HepG2 (cell line): ENCODE results near the gene DGUOK. TPM values are rescaled to one million over a fixed set of nuclear protein-coding genes. Genes with fewer than 3 reads are reported as not detected.

ENCODE experiments used
- FOSL2 ChIP-seq: sonication (generic); formaldehyde crosslinking; IDR thresholded peaks from 2 replicates; pipeline ENCODE4 v1.4.0; 2020; ENCODE audit warnings: missing genetic modification reagents
- GTF3A ChIP-seq: sonication (generic); formaldehyde crosslinking; conservative IDR thresholded peaks from 2 replicates; pipeline ENCODE4 v1.4.0; 2020; ENCODE audit warnings: mild to moderate bottlenecking, missing genetic modification reagents
- HOXD1 ChIP-seq: sonication (generic); formaldehyde crosslinking; IDR thresholded peaks from 2 replicates; pipeline ENCODE4 v1.5.0; 2020; ENCODE audit warnings: missing genetic modification reagents
- IKZF1 ChIP-seq: fragments of 450-650 bp; IDR thresholded peaks from 2 replicates; pipeline ENCODE4 v1.7.1; 2016
- KDM1A ChIP-seq: IDR thresholded peaks from 2 replicates; pipeline ENCODE4 v1.6.1; 2016; ENCODE audit warnings: missing compliant biosample characterization
- KLF12 ChIP-seq: sonication (generic); formaldehyde crosslinking; IDR thresholded peaks from 2 replicates; pipeline ENCODE4 v1.4.0; 2020; ENCODE audit warnings: missing genetic modification reagents, borderline replicate concordance
- KLF15 ChIP-seq: sonication (generic); formaldehyde crosslinking; IDR thresholded peaks from 2 replicates; pipeline ENCODE4 v1.8.1; 2023; ENCODE audit warnings: borderline replicate concordance, mild to moderate bottlenecking, inconsistent platforms, missing genetic modification reagents, mixed read lengths
- KLF16 ChIP-seq, 2 experiments: sonication (generic) in 1 of 2; formaldehyde crosslinking in 1 of 2; IDR thresholded peaks; 2 replicates each; pipeline versions ENCODE4 v1.6.1 to v1.8.0; 2016 to 2023; ENCODE audit warnings: missing genetic modification reagents in 2 of 2, missing compliant biosample characterization in 1 of 2
- MIER3 ChIP-seq: IDR thresholded peaks from 2 replicates; pipeline ENCODE4 v1.6.1; 2016; ENCODE audit warnings: missing compliant biosample characterization, borderline replicate concordance
- MTA1 ChIP-seq: sonication (generic); formaldehyde crosslinking; IDR thresholded peaks from 2 replicates; pipeline ENCODE4 v1.4.0; 2020; ENCODE audit warnings: missing genetic modification reagents, mild to moderate bottlenecking, borderline replicate concordance
- POLR2AphosphoS5 ChIP-seq: IDR thresholded peaks from 2 replicates; pipeline ENCODE4 v1.6.1; 2012; ENCODE audit warnings: low read depth, low read length
- RELA ChIP-seq: sonication (generic); formaldehyde crosslinking; IDR thresholded peaks from 2 replicates; pipeline ENCODE4 v1.4.0; 2020; ENCODE audit warnings: missing genetic modification reagents
- SAFB2 ChIP-seq: sonication (generic); formaldehyde crosslinking; IDR thresholded peaks from 2 replicates; pipeline ENCODE4 v1.5.1; 2020; ENCODE audit warnings: missing genetic modification reagents, low read depth, mild to moderate bottlenecking, borderline replicate concordance
- ZFYVE20 ChIP-seq: sonication (generic); formaldehyde crosslinking; IDR thresholded peaks from 2 replicates; pipeline ENCODE4 v1.8.0; 2023; ENCODE audit warnings: low read depth, mild to moderate bottlenecking, moderate library complexity, missing genetic modification reagents, borderline replicate concordance
- ZNF251 ChIP-seq: sonication (generic); formaldehyde crosslinking; IDR thresholded peaks from 2 replicates; pipeline ENCODE4 v1.9.0; 2021; ENCODE audit warnings: mild to moderate bottlenecking, missing genetic modification reagents
- ZNF530 ChIP-seq: sonication (generic); formaldehyde crosslinking; IDR thresholded peaks from 2 replicates; pipeline ENCODE4 v1.5.0; 2020; ENCODE audit warnings: low read depth, mild to moderate bottlenecking, missing genetic modification reagents
- ZNF670 ChIP-seq: sonication (generic); formaldehyde crosslinking; IDR thresholded peaks from 2 replicates; pipeline ENCODE4 v1.8.0; 2022; ENCODE audit warnings: mild to moderate bottlenecking, missing genetic modification reagents, borderline replicate concordance
- ZNF776 ChIP-seq: sonication (generic); formaldehyde crosslinking; IDR thresholded peaks from 2 replicates; pipeline ENCODE4 v1.4.0; 2020; ENCODE audit warnings: mild to moderate bottlenecking, missing genetic modification reagents
- ZNF792 ChIP-seq: IDR thresholded peaks from 2 replicates; pipeline ENCODE4 v1.6.1; 2016
- polyA plus RNA-seq, 8 experiments: library from polyadenylated mRNA; depleted of rRNA in 3 of 8; stranded (reverse) in 7 of 8; unstranded in 1 of 8; fragments of >200 nt; fragmentation: Illumina TruSeq in 4 of 8; extraction: Trizol in 4 of 8; gene quantifications; 2 replicates each; pipeline versions ENCODE4 v1.2.1 to v1.2.3, GENCODE V29; 2011 to 2016; ENCODE audit warnings: low read depth in 4 of 8, missing spikeins in 1 of 8, mixed read lengths in 1 of 8; ENCODE audit not compliant: insufficient read depth in 1 of 8
- total RNA-seq, 5 experiments: library from RNA; depleted of rRNA; stranded (reverse); fragments of >200 nt; fragmentation: Illumina TruSeq; extraction: Trizol; gene quantifications; 2 replicates each; pipeline ENCODE4 v1.2.3, GENCODE V29; 2016; ENCODE audit warnings: low read depth in 1 of 5
- TF ChIP-seq, protein P1 (sequence below): sonication (generic); formaldehyde crosslinking; IDR thresholded peaks from 2 replicates; pipeline ENCODE4 v1.4.0; 2020; ENCODE audit warnings: missing genetic modification reagents, borderline replicate concordance
- TF ChIP-seq, protein P2 (sequence below): sonication (generic); formaldehyde crosslinking; IDR thresholded peaks from 2 replicates; pipeline ENCODE4 v1.4.0; 2020; ENCODE audit warnings: missing genetic modification reagents
- TF ChIP-seq, protein P3 (sequence below): IDR thresholded peaks from 2 replicates; pipeline ENCODE4 v1.6.1; 2016; ENCODE audit warnings: low read depth, control low read depth
- TF ChIP-seq, protein P4 (sequence below): sonication (generic); formaldehyde crosslinking; IDR thresholded peaks from 2 replicates; pipeline ENCODE4 v1.4.0; 2020; ENCODE audit warnings: mild to moderate bottlenecking, missing genetic modification reagents

Gene DGUOK
- total and polyA plus RNA-seq, 2 of the 13 experiments (the other 11 are each of a cell fraction or from before 2014, with no cell fraction given) = 105 to 137 TPM

GRCh38 chr2:74002505-74003421 is 76.1 kb downstream of the DGUOK start (continued):
- TF ChIP-seq KLF15 = no peak
- TF ChIP-seq, protein P1, sequence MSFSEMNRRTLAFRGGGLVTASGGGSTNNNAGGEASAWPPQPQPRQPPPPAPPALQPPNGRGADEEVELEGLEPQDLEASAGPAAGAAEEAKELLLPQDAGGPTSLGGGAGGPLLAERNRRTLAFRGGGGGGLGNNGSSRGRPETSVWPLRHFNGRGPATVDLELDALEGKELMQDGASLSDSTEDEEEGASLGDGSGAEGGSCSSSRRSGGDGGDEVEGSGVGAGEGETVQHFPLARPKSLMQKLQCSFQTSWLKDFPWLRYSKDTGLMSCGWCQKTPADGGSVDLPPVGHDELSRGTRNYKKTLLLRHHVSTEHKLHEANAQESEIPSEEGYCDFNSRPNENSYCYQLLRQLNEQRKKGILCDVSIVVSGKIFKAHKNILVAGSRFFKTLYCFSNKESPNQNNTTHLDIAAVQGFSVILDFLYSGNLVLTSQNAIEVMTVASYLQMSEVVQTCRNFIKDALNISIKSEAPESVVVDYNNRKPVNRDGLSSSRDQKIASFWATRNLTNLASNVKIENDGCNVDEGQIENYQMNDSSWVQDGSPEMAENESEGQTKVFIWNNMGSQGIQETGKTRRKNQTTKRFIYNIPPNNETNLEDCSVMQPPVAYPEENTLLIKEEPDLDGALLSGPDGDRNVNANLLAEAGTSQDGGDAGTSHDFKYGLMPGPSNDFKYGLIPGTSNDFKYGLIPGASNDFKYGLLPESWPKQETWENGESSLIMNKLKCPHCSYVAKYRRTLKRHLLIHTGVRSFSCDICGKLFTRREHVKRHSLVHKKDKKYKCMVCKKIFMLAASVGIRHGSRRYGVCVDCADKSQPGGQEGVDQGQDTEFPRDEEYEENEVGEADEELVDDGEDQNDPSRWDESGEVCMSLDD (CRISPR knock-in tag) = no peak
- TF ChIP-seq ZFYVE20 = no peak
- TF ChIP-seq POLR2AphosphoS5 = no peak
- no peak for TF ChIP-seq ZNF670 (CRISPR knock-in tag)
- TF ChIP-seq ZNF792 (CRISPR knock-in tag) = no peak
- no peak for TF ChIP-seq RELA (CRISPR knock-in tag)
- no peak for TF ChIP-seq KLF16 (CRISPR knock-in tag; IDR thresholded peaks at IDR 0.05)
- TF ChIP-seq FOSL2 = no peak
- TF ChIP-seq, protein P2, sequence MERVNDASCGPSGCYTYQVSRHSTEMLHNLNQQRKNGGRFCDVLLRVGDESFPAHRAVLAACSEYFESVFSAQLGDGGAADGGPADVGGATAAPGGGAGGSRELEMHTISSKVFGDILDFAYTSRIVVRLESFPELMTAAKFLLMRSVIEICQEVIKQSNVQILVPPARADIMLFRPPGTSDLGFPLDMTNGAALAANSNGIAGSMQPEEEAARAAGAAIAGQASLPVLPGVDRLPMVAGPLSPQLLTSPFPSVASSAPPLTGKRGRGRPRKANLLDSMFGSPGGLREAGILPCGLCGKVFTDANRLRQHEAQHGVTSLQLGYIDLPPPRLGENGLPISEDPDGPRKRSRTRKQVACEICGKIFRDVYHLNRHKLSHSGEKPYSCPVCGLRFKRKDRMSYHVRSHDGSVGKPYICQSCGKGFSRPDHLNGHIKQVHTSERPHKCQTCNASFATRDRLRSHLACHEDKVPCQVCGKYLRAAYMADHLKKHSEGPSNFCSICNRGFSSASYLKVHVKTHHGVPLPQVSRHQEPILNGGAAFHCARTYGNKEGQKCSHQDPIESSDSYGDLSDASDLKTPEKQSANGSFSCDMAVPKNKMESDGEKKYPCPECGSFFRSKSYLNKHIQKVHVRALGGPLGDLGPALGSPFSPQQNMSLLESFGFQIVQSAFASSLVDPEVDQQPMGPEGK (CRISPR knock-in tag) = peak; percentile 72
- TF ChIP-seq ZNF530 = no peak
- no peak for TF ChIP-seq IKZF1
- TF ChIP-seq ZNF251 (CRISPR knock-in tag) = no peak
- TF ChIP-seq KDM1A (CRISPR knock-in tag) = no peak
- TF ChIP-seq MTA1 = no peak; the same call in 1 of the 2 replicates
- no peak; the same call in 1 of the 2 replicates for TF ChIP-seq ZNF776 (CRISPR knock-in tag)
- TF ChIP-seq, protein P3, sequence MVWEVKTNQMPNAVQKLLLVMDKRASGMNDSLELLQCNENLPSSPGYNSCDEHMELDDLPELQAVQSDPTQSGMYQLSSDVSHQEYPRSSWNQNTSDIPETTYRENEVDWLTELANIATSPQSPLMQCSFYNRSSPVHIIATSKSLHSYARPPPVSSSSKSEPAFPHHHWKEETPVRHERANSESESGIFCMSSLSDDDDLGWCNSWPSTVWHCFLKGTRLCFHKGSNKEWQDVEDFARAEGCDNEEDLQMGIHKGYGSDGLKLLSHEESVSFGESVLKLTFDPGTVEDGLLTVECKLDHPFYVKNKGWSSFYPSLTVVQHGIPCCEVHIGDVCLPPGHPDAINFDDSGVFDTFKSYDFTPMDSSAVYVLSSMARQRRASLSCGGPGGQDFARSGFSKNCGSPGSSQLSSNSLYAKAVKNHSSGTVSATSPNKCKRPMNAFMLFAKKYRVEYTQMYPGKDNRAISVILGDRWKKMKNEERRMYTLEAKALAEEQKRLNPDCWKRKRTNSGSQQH (CRISPR knock-in tag) = 0 out of 2 replicates have a peak, but pooled peaks have one; percentile 52
- peak; percentile 32; the same call in 1 of the 2 replicates for TF ChIP-seq MIER3 (CRISPR knock-in tag)
- TF ChIP-seq, protein P4, sequence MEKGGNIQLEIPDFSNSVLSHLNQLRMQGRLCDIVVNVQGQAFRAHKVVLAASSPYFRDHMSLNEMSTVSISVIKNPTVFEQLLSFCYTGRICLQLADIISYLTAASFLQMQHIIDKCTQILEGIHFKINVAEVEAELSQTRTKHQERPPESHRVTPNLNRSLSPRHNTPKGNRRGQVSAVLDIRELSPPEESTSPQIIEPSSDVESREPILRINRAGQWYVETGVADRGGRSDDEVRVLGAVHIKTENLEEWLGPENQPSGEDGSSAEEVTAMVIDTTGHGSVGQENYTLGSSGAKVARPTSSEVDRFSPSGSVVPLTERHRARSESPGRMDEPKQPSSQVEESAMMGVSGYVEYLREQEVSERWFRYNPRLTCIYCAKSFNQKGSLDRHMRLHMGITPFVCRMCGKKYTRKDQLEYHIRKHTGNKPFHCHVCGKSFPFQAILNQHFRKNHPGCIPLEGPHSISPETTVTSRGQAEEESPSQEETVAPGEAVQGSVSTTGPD (CRISPR knock-in tag) = no peak
- no peak for TF ChIP-seq HOXD1 (CRISPR knock-in tag)
- no peak for TF ChIP-seq KLF12 (CRISPR knock-in tag)
- TF ChIP-seq SAFB2 = no peak; the same call in 1 of the 2 replicates
- TF ChIP-seq GTF3A (CRISPR knock-in tag) = no peak
